HTERT RPE-1 (cell line): ENCODE results near the gene ERMP1.
"Not testable (repeated sequence)": the region's sequence is repeated elsewhere in the genome, so short reads cannot be mapped to it uniquely, and the experiment has no call there.

ENCODE experiments used
- in situ Hi-C: fragments of 300-500 bp; cut with MboI; formaldehyde crosslinking; loops from 4 replicates; pipeline ENCODE4 v1.14.3; 2020; ENCODE audit warnings: low sequenced_read_pairs

ERMP1 gene

DNA sequence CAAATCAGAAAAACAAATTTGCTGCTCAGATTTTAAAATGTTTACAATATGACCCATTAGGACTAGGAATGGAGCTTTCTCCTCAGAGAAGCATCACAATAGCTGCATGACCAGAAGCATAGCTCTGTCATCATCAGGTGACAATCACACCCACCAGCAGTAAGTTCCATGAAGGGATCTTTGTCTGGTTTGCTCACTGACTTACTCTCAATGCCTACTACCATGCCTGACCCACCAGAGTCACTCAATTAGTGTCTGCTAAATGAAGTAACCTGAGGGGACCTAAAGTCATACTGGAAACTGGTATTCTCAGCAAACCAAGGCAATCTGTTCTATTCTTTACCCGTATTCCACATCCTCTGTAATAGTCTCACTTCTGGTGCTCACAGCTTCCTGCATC lies 7.7 kb downstream of the ERMP1 start:
- in situ Hi-C loops, result no loop called here

DNA sequence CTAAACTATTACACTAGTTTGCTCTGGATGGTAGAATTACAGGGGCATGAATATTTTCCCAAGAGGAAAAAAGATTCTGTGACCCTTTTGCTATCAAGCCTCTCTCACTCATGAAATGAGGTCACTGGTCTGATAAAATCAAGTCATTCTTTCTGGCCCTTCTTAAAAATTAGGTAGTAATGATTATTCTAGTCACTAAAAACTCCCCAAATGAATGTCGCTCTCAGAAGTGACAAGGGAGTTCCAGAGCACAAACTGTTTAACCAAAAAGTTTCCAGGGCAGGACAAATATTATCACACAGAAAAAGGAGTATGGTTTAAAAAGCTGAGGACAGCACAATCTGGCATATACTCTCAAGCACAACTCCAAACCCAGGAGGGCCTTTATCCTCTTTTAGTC lies 12.5 kb downstream of the ERMP1 start:
- in situ Hi-C loops, result no loop called here

DNA sequence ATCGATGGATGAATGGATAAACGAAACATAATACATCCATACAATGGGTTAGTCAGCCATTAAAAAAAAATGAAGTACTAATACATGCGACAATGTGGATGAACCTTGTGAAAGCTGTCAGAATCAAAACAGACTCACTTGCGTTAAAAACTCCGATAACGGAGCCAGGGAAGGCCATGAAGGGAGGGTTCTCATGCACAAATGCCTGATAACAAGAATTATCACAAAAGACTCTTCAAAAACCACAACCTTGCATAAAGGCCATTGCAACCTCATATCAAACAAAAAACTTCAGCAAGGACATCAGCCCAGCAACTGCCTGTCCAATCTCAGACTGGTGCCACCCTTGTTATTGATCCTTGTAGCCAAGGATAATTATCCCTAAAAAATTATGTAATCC lies 13.7 kb downstream of the ERMP1 start:
- in situ Hi-C loops, result no loop called here

- in situ Hi-C loops, result no loop called here
Observed at GRCh38 chr9:5818424-5819142, 14.3 kb downstream of the ERMP1 start.

DNA sequence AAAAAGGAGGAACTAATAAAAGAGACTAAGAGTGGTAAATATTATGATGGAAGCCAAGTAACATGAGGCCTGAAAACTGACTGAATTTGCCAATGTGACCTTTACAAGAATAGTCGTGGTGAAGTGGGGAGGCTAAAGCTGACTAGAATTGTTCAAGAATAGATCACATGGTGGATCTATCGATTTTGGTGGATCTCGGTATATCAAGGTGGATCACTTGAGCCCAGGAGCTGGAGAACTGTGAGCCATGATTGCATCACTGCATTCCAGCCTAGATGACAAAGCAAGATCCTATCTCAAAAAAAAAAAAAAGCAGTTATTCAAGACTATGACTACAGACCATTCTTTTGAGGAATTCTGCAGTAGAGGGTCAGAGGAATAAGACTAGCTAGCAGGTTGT lies 15.1 kb downstream of the ERMP1 start:
- in situ Hi-C loops, result no loop called here

- in situ Hi-C loops, result no loop called here
Observed at GRCh38 chr9:5815461-5815860, 17.5 kb downstream of the ERMP1 start.

GRCh38 chr9:5813824-5814223 lies 19.1 kb downstream of the ERMP1 start:
- in situ Hi-C loops, result no loop called here

DNA sequence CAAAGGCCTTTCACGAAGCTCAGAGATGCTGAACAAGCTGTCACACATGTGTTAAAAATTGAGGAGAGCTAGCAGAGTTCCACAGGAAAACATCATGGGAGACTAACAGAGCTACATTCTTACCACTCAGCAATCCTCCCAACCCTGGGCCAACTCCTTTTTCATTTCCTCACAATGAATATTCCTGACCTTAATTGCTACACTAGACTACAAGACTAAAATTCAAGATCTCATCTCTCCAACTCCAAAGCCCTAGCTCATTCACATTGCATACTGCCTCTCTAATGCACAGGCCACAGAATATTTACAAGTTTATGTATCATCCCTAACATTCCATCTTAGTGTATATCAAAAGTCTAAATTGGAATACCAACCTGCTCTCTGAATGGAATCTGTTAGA lies 21.2 kb downstream of the ERMP1 start:
- in situ Hi-C loops, result no loop called here

DNA sequence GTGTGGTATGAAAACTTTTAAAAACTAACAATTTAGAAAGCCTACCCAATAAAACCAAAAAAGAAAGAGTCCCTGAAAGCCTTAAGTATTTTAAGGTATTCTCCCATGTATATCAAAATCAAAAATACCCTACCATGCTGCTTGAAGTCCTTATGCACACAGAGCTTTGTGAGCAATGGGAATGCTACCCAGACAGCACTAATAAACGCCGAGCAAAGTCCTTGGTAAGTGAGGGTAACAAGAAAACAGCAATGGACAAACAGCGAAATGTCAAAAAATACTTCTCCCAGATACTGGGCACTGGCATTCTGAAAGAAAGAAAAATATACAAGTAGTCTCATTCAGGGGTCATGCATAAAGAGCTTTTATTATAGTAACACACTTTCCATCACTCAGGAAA lies 27.4 kb downstream of the ERMP1 start:
- in situ Hi-C loops, result no loop called here

- in situ Hi-C loops, result no loop called here
Observed at GRCh38 chr9:5801739-5802113, 31.2 kb downstream of the ERMP1 start.

GRCh38 chr9:5800969-5801738 lies 31.8 kb downstream of the ERMP1 start:
- in situ Hi-C loops, result no loop called here

- in situ Hi-C loops, result not testable (repeated sequence)
Observed at GRCh38 chr9:5800378-5800777, 32.5 kb downstream of the ERMP1 start.

- in situ Hi-C loops, result no loop called here
Observed at GRCh38 chr9:5799314-5799713, 33.6 kb downstream of the ERMP1 start.

GRCh38 chr9:5798581-5798980 lies 34.3 kb downstream of the ERMP1 start:
- in situ Hi-C loops, result no loop called here

GRCh38 chr9:5796298-5796697 lies 36.6 kb downstream of the ERMP1 start:
- in situ Hi-C loops, result no loop called here

GRCh38 chr9:5793812-5794211 lies 39.1 kb downstream of the ERMP1 start:
- in situ Hi-C loops, result no loop called here

DNA sequence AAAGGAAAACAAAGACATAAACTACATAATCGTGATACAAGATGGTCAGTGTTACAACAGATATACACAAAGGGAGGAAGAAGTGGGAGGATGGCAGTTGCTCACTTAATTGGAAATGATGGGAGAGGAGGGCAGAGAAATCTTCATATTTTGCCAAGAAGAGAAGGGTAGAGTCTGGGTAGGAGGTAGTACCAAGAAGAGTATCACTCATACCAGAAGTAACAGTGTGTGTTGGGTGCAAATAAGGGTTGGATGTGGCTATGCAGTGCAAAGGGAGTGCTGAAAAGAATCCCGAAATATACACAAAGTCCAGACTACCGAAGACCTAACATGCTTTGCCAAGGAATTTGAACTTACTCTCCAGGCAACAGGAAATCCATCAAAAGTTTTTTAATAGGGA lies 41.0 kb downstream of the ERMP1 start:
- in situ Hi-C loops, result no loop called here

GRCh38 chr9:5790923-5791322 lies 42.0 kb downstream of the ERMP1 start:
- in situ Hi-C loops, result no loop called here

GRCh38 chr9:5789489-5789888 lies 43.4 kb downstream of the ERMP1 start:
- in situ Hi-C loops, result no loop called here

DNA sequence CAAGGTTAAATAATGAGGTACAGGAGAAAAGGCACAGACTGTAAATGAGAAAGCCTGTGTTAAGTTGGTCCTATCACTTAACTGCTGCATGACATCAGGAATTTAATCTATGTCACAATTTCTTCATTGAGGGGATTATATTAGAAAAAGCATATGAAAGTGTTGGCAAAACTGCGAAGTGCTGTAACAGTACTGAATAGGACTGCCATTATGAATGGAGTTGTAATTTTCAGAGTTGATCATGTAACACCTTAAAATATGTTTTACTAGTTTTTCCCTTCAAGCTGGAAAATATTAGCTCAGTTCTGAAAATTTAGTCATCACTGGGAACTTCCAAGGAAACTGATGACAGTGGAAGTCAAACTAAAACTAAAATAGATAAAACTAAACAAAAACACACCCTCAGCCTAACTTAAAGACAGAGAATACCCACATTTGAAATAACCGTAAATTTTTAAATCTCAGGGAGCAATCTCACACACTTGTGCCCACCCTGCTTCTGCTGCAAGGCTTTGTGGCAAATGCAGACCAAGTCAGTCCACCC lies 45.1 kb downstream of the ERMP1 start:
- in situ Hi-C loops, result no loop called here

- in situ Hi-C loops, result no loop called here
Observed at GRCh38 chr9:5787220-5787619, 45.7 kb downstream of the ERMP1 start.

- in situ Hi-C loops, result no loop called here
Observed at GRCh38 chr9:5786370-5787127, 46.4 kb downstream of the ERMP1 start.
